Neural cell (in vitro differentiated cells): ENCODE data around the gene CELA3B.

ENCODE experiments used
- EZH2 ChIP-seq: fragments of 200-600, 300-800 bp; shearing (Covaris generic), sonication (generic); IDR thresholded peaks from 2 replicates; pipeline ENCODE4 v1.6.1; 2014; ENCODE audit warnings: antibody characterized with exemption, low read length, borderline replicate concordance, mild to moderate bottlenecking; ENCODE audit not compliant: insufficient read depth, poor library complexity, severe bottlenecking
- TF ChIP-seq, protein P1 (sequence below): fragments of 450-650 bp; IDR thresholded peaks from 2 replicates; pipeline ENCODE4 v1.5.1; 2014; ENCODE audit warnings: antibody characterized with exemption, mild to moderate bottlenecking, moderate library complexity; ENCODE audit not compliant: poor library complexity, severe bottlenecking

DNA sequence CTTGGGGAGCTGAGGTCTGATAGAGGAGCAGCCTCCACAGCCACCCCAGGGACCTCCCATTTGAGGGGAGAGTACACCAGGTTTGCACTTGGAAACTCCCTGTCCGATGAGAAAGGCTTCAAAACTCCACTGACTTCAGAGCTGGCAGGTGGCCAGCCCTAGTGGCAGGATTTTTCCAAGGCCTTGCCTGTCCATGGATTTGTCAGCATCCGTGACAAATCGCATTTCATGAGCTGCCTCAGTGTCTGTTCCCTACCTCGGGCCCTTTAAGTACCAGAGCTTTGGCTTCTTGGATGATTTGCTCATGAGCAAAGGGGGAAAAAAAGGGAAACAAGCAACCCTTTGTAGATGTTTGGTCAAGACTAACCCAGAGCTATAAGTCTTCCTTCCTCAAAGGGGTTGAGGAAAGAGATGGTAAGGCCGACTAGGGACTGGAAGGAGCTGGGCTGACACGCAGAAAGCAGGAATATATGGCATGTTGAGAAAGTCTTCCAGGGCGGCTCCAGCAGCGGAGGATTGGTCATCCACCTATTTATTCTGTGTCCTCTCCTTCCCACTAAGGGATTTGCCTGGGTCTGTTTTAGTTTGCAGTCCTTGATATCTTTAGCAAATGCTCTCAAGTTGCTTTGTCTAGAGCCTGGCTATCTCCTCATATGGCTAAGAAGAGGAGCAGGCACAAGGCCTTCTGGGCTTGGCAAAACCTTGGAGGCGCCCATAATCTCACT, 37.0 kb upstream of the CELA3B start:
- TF ChIP-seq EZH2 = no peak
- TF ChIP-seq, protein P1, sequence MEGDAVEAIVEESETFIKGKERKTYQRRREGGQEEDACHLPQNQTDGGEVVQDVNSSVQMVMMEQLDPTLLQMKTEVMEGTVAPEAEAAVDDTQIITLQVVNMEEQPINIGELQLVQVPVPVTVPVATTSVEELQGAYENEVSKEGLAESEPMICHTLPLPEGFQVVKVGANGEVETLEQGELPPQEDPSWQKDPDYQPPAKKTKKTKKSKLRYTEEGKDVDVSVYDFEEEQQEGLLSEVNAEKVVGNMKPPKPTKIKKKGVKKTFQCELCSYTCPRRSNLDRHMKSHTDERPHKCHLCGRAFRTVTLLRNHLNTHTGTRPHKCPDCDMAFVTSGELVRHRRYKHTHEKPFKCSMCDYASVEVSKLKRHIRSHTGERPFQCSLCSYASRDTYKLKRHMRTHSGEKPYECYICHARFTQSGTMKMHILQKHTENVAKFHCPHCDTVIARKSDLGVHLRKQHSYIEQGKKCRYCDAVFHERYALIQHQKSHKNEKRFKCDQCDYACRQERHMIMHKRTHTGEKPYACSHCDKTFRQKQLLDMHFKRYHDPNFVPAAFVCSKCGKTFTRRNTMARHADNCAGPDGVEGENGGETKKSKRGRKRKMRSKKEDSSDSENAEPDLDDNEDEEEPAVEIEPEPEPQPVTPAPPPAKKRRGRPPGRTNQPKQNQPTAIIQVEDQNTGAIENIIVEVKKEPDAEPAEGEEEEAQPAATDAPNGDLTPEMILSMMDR = no peak
